CMK (cell line): Measurements from ENCODE around the gene AGO1.
A peak's percentile ranks its signal among the peaks of the same experiment; 100 is the strongest.
"Not testable (repeated sequence)": the region's sequence is repeated elsewhere in the genome, so short reads cannot be mapped to it uniquely, and the experiment has no call there.

ENCODE experiments used
- DNase-seq: peaks from one replicate; pipeline ENCODE4 v3.0.0-alpha.2; 2010; ENCODE audit warnings: low read depth

The AGO1 gene

DNA sequence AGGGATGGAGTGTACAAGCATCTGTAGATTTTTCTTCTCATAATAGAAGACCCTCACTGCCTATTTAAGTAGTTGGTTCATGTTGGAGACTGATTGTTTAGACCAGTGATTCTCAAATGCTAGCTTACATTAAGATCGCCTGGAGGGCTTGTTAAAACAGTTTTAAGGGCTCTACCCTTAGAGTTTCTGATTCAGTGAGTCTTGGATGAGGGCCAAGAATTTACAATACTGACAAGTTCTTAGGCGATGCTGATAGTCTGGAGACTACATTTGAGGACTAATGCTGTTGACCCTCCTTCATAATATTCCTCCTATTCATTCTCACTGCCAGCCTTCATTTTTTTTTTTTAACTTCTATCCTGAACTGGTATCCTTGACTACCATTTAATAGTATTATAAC is 32.7 kb downstream of the AGO1 start:
- no peak for DNase-seq

DNA sequence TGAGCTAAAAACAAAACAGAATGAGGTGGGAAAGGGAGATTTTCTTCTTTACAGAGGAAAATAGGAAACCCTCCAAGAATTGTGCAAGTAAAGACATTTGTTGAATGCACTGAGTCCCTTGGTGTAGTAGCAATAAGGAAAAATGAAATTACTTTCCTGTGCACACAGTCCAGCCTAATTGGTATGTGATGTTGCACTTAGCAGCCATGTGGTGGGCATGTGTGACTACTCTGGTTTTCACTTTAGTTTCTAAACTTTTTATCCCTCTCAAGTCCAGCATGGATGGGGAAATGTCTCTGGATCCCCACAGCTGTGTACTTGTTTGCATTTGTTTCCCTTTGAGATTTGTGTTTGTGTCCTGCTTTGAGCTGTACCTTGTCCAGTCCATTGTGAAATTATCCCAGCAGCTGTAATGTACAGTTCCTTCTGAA is 40.8 kb downstream of the AGO1 start:
- DNase-seq, result no peak

DNA sequence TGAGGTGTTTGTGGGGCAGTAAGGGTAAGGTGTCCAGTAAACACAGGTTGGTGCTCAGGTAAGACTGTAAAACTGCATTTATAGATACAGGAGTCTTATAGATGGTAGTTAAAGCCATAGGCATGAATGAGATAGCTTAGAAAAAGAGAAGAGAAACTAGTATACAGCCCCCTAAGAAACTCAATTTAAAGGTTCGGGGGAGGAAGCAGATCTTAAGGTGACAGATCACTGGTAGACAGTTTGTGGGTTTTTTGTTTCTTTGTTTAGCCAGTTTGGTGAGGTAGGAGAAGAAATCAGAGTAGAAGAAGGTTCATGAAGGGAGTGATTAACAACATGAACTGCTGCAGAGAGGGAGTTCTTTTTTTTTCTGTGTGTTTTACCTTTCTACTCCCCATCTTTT is 41.8 kb downstream of the AGO1 start:
- no peak for DNase-seq

DNA sequence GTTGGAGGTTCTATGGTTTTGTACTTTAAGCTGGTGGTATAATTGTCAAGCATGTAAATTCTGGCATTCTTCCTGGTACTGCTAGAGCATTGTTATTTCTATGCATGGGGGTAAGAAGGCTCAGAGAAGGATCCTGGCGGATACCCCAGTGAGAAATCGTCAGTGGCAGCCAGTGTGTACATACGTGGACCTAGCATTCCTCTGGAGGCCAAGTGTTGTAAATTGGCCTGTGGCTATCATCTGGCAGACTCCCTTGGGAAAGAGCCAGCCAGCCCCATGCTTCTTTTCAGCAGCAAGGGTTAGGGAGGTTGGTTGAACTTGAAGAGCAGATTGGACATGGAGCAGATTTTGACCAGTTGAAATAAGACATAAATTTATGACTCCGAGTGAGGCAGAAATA is 42.7 kb downstream of the AGO1 start:
- no peak for DNase-seq

DNA sequence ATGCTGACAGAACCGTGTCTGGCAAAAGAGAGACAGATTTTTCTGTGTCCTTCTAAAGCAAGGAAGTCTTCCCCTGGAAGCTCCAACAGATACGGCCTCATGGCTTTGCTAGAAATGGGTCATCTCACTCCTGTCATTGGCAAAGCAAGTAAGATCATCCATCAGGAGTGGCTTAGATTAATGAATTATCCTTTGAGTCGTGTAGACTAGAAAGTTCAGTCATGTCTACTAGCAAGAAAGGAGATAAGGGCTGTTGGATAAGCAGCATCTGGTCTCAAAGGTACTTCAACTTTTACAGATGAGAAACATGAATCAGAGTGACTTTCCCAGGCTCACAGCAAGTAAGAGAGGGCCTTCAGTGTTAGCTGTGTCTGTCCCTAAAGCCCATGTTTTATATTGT is 44.5 kb downstream of the AGO1 start:
- DNase-seq, result no peak

DNA sequence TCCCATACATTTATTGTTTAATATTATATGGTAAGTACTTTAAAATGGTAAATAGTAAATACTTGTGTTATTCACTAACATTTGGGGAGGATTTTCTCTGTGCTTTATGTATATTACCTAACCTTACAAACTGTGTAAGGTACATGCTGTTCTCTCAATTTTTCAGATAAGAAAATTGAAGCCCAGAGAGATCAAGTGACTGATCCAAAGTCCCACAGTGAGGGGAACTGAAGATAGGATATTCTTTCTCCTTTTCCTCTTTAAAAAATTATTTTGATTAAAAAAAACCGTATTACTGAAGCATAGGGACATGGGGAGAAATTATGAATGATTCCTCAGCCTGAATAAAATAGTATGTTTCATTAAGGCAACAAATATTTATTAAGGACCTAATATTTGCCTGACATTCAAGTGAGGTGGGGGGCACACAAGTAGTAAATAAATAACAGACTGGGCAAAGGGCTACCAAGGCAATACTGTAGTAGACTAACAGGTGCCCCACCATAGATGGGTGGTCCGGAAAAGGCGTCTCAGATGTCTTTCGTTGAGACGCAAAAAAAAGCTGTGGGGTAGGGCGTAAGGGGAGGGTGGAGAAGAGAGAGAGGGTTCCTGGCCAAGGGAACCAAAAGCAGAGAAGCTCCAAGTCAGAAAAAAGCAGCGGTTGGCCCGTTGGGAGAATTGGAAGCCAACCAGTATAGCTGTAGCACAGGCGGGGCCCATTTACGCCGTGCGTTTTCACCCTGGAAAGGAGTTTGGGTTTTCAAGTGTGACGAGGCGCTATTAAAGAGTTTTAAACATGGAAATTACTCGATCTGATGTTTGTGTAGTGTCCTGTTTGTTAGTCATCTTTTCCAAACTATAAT is 47.0 kb downstream of the AGO1 start:
- peak; percentile 38 for DNase-seq

DNA sequence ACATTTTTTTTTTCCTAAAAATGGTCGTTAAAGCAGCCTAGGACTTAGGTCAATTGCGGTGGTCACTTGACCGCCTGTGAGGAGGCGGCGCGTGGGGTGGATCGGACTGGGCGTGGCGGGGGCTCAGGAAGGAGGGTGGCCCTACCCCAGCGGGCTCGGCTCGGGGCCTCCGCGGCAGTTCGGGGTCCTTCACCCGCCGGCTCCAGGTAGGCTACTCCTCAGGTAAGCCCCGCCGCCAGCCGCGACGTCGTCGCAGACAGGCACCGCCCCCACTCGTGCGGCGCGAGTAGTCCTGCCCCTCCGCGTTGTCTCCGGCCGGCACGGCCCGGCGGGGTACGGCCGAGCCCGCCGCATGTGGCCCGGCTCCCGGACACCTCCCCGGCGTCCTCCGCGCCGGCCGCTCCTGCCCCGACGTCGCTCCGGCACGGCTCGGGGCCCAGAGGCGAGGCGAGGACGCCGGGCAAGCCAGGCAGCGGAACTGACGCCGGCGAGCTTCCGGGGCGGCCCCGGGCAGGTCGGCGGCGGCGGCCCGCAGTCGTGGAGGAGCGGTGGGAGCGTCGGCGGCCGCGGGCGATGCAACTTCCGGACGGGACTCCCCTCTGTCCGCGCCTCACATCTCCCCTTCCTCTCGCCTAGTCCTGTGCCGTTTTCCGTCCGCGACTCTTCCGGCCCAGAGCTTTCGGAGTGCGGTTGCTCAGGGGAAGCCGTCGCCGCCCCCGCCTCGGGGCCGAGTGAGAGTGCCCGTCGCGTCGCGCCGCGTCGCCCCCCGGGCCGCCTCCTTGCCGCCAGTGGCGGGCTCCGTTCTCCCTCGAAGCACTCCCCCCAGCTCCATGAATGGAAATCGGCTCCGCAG is 47.8 kb downstream of the AGO1 start, which contains the start of gene AGO3:
AGO3 (plus strand) TSS at position 513 of the 853 bp plus-strand sequence; CDS start at position 835, 322 bp downstream.
- peak; percentile 91 for DNase-seq

DNA sequence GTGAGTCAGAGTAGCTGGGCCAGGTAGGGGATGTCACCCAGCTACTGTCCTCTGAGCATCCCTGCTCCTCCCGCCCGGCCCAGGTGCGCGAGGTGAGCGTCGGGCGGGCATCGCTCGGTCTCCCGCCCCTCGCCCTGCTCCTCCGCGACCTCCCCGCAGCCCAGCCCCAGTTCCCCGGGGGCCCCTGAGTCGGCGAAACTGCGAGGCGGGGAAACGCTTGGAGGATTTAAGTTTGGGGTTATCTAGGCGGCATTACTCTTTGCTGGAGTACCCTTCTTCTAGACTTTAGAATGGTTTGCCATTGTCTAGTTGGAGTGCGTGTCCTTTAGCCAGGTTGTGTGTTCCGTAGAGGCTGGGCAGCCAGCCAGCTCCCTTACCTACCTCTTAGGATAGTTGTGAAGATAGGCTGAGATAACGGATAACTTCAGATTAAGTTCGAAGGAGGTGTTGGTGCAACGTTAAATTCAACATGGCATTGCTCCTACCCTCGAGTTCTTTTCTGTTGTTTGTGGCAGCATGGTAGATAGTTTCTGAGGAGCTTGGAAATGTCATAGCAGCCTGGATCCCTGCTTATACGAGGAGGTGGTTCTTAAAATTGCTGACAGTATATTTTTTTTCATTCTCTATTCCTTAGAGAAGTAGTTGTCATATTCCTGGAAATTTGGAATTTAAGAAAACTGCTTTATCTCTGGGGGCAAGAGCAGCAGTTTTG is 48.6 kb downstream of the AGO1 start:
- DNase-seq, result no peak

DNA sequence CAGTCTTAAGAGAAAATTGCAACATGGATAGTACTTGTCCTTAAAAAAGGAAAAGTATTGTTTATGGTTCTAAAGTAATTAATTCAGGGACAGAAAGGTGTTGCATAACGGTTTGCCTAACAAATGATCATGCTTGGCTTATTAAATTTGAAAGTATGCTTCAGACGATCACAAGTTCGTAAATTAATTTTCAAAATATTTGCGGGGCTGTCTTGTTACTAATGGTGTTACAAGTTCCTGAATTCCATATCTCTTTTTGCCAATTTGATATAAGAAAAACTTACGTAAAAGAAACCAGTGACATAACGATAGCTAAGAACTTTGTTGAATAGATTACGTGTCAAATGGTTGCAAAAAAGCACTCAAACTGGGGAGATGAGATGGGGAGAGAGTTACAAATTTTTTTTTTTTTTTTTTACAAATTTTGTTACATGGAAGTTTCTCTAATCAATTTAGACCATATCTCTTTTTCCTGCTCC is 49.2 kb downstream of the AGO1 start:
- no peak for DNase-seq

DNA sequence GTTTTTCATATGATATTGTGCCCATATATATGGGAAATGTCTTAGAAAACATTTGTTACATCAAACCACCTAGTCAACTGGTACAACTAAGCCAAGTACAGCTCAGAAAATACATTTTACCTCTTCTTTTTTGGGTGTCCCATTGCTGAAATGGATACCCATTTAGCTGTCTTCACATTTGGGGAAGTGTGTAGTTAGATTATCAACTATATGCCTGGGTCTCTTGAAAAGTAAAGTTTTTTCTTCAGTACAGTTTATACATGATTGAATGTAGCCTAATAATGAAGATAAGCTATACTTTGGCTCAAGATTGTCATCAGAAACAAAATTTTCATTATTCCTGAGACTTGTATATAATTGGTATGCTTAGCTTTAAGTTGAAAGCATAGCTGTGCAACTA is 49.9 kb downstream of the AGO1 start:
- no peak for DNase-seq

DNA sequence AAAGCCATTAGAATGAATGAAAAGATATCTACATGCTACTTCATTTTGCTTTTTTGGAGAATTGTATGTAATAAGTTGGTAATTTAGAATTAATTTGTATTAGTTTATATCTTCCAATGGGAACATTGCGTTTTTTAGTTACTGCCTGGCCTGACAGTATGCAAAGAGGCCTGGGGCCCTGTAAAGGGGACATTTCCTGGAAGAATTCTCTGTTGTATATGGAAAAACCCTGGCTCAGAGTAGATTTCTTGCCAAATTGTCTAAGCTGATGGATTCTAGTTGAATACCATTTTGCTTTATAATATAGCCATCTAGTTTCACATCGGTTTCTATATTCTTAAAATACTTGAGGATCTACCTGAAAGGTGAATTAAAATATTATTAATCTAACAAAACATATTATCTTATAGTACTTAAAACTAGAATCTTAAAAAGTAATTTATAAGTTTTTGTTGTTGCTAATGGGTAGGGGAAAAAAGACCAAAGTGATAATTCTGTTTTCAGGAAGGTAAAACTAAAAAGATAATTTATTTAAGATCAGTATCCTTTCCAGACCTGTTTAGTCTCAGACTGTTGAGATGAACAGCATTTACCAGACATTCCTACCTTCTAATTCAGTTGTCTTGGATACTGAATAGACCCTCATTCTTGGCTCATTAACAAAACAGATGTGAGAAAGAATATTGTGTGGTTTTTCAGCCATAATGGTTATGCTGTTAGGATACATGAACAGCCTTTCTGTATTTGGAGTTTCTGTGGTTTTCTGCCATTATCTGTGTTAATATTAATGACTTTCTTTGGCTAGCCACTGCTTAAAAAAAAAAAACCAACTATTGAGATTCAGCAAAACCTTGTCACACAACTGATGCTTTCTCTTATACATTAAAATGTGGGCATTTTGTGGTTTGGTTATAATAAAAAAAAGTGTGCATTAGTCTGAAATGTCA is 52.7 kb downstream of the AGO1 start:
- no peak for DNase-seq

DNA sequence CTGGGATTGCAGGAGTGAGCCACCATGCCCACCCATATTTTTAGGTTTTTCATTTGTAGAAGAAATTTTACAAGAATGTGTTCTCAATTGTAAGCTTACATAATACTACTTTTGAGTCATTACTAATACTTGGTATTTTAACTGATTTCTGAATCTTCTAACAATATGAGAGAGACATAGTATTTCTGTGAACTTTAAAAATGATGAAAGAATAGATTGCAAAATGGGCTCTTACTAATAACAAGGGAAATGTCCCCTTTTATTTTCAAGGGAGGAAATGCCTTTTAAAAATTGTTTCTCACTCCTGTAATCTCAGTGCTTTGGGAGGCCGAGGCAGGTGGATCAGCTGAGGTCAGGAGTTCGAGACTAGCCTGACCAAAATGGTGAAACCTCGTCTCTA is 53.8 kb downstream of the AGO1 start:
- DNase-seq, result no peak

DNA sequence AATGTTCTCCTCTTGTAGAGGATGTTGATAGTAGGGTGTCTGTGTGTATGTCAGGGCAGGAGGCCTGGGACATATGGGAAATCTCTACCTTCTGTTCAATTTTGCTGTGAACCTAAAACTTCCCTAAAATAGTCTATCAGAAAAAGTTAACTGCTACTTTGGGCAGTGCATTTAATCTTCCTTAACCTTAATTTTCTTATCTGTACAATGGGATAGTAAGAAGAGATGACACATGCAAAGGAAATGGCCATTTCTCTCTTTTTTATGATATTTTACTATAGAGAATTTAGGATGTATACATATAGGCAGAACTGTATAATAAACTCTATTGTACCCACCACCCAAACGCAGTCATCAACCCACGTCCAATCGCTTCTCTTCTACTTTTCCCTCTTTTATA is 56.5 kb downstream of the AGO1 start:
- DNase-seq, result no peak

DNA sequence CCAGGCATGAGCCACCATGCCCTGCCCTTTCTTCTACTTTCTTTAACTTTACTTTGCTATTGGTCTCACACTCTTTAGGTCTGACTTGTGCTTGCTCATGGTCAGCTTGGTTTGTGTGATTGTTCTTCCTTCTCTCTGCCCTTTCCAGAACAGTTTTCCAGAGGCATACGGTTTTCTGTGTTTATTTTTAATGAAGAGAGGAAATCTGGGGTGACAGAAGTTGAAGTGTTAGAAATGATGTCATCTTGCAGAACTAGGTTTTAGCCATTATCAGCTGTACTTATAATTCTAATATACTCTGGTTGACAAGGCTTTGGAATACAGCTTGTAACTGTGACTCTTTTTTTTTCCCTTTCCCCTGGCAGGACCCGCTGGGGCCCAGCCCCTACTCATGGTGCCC is 62.3 kb downstream of the AGO1 start:
- DNase-seq, result no peak

DNA sequence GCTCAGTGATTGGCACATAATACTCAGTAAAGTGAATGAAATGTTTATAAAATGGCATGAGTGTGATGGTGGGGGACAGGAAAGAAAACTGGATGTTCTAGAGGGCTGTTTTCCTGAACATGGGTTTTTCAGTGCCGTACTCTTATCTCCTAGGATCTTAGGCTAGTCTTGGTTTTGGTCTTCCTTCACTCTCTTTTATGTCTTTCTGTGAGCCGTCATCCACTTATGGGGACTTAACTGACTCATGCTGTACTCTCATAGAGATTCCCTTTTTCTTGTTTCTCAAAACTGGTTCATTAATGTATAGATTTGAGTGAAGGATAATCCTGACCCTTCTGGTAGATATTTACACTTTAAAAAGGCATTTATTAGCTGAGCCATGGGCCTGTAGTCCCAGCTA is 64.5 kb downstream of the AGO1 start:
- no peak for DNase-seq

DNA sequence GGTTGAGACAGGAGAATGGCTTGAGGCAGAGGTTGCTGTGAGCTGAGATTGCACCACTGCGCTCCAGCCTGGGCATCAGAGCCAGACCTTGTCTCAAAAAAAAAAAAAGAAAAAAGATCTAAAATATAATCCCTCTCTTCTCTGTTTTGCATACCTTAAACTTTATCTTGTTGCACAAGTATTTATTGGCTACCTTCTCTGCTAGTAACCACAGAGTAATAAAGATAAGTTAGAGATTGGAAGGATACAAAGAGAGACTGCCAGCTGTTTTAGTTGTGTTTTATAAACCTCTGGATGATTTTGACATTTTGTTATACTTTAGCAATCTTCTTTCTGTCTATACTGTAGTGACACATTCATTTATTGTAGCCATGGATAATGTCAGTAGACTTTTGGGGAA is 75.5 kb downstream of the AGO1 start:
- DNase-seq, result no peak

DNA sequence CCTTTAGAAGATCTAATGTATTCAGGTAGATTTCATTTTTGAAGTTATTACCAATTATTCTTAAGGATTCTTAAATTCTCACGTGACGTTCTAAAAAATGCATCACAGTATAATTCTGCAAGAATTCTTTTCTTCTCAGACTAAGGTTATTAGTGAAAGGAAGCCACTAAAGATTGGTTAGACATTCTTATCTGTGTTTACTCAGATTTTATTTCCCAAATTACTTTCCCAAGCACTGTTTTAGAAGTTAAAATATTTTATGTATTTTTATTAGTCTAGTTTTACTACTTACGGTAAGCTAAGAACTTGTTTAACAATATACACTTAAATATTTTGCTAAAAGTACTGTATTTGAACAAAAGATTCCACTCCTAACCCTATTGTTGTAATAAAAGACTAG is 76.3 kb downstream of the AGO1 start:
- DNase-seq, result no peak

DNA sequence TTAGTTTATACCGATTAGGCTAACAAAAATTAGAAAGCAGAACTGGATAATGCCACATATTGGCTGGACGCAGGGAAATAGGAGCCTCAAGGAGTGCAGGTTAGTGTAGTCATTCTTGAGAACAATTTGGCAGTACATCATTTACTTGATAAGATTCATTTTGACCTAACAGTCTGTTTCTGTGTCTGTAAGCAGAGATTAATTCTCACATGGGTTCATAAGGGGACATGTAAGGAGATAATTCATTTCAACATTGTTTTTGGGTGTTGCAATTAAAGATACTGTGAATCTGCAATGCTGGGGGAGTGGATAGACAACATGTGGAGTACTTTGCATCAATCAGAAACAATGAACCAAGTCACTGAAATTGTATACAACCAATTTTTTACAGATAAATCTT is 79.9 kb downstream of the AGO1 start:
- no peak for DNase-seq

DNA sequence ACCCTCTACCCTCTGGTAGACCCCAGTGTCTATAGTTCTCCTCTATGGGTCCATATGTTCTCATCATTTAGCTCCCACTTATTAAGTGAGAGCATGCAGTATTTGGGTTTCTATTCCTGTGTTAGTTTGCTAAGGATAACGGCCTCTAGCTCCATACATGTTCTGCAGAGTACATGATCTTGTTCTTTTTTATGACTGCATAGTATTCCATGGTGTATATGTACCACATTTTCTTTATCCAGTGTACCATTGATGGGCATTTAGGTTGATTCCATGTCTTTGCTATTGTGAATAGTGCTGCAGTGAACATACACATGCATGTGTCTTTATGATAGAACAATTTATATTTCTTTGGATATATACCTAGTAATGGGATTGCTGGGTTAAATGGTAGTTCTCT is 81.3 kb downstream of the AGO1 start:
- not testable (repeated sequence) for DNase-seq

DNA sequence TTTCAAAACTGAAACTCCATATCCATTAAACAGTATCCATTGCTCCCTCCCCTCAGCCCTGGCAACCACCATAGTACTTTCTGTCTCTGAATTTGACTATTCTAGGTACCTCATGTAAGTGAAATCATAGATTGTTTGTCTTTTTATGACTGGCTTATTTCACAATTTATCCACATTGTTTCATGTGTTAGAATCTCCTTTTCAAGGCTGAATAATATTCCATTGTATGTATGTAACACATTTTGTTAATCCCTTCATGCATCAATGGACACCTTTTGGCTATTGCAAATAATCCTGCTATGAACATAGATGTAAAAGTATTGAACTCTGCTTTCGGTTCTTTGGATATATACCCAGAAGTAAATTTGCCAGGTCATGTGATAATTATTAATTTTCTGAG is 85.4 kb downstream of the AGO1 start:
- DNase-seq, result no peak

DNA sequence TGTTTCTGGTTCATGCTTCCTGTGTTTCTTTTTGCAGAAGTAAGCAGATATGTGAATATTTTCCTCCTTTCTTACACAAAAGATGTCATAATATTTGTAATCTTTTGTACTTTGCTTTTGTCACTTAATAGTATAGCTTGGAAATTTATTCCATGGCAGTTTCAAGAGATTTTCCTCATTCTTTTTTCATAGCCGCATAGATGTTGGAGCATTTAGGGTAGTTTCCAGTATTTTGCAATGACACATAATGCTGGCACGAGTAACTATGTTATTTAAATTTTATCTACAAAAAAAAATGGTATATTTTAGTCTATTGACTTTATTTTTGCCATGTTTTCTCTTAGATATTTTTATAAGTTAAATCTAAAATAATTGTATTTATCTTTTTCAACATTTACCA is 88.6 kb downstream of the AGO1 start:
- DNase-seq, result no peak
